Natural killer cell (primary cell): ENCODE results near the gene CNIH1. TPM values are rescaled to one million over a fixed set of nuclear protein-coding genes. Genes with fewer than 3 reads are reported as not detected.

ENCODE experiments used
- ATAC-seq, 3 donors: fragments of 150-1000 bp in 2 of 3; fragments of 200-7000 bp in 1 of 3; cut with Tn5 transposase; 1 replicate in 1 of 3; 2 replicates in 2 of 3; pipeline ENCODE4 v1.10.0; 2021; ENCODE audit warnings: mild to moderate bottlenecking in 2 of 3, moderate library complexity in 2 of 3
- DNase-seq, 2 donors: peaks; one replicate each; pipeline versions ENCODE4 v3.0.0 to v3.0.0-alpha.2; 2013 to 2021; ENCODE audit warnings: mixed read lengths in 1 of 2
- H3K27ac ChIP-seq: one replicate; pipeline ENCODE4 v1.5.1; 2013; ENCODE audit warnings: mild to moderate bottlenecking, low read length
- H3K27me3 ChIP-seq: one replicate; pipeline ENCODE4 v1.6.1; 2013; ENCODE audit warnings: low read length; ENCODE audit not compliant: control insufficient read depth, insufficient read depth
- H3K36me3 ChIP-seq: one replicate; pipeline ENCODE4 v1.6.1; 2013; ENCODE audit warnings: low read length; ENCODE audit not compliant: control insufficient read depth, insufficient read depth
- H3K4me1 ChIP-seq: one replicate; pipeline ENCODE4 v1.6.1; 2013; ENCODE audit warnings: low read length; ENCODE audit not compliant: control insufficient read depth, insufficient read depth
- H3K4me3 ChIP-seq: one replicate; pipeline ENCODE4 v1.5.1; 2013; ENCODE audit warnings: low read length
- H3K9me3 ChIP-seq: one replicate; pipeline ENCODE4 v1.6.1; 2013; ENCODE audit warnings: low read length; ENCODE audit not compliant: control insufficient read depth, insufficient read depth
- H3K27ac Mint-ChIP-seq, 2 donors: one replicate each; pipeline ENCODE4 v1.8.0; 2022; ENCODE audit warnings: mild to moderate bottlenecking in 2 of 2, mixed read lengths in 2 of 2, moderate library complexity in 1 of 2
- H3K27me3 Mint-ChIP-seq, 2 donors: one replicate each; pipeline ENCODE4 v1.8.0; 2022; ENCODE audit warnings: low read depth in 2 of 2, mixed read lengths in 2 of 2
- H3K36me3 Mint-ChIP-seq: one replicate; pipeline ENCODE4 v1.8.0; 2022; ENCODE audit warnings: mixed read lengths
- H3K4me1 Mint-ChIP-seq, 2 donors: one replicate each; pipeline ENCODE4 v1.8.0; 2022; ENCODE audit warnings: mixed read lengths in 2 of 2
- H3K4me3 Mint-ChIP-seq: one replicate; pipeline ENCODE4 v1.8.0; 2022; ENCODE audit warnings: mild to moderate bottlenecking, moderate library complexity, mixed read lengths
- H3K9me3 Mint-ChIP-seq, 2 donors: one replicate each; pipeline ENCODE4 v1.8.0; 2022; ENCODE audit warnings: mixed read lengths in 2 of 2
- CTCF ChIP-seq: fragments of 200-600 bp; IDR thresholded peaks from one replicate; pipeline ENCODE4 v1.8.0; 2022; ENCODE audit warnings: antibody characterized with exemption
- WGBS: methylation state at CpG from one replicate; pipeline ENCODE4 v1.1.7; 2013; ENCODE audit warnings: missing lambda C conversion rate; ENCODE audit not compliant: insufficient coverage; 5-methylcytosine and 5-hydroxymethylcytosine counted together
- intact Hi-C: fragments of 100-400 bp; cut with micrococcal nuclease; formaldehyde crosslinking; loops from one replicate; pipeline ENCODE4 v1.14.2; 2022
- total RNA-seq, 4 donors: library from RNA; stranded (reverse); fragments of 120-200 nt in 1 of 4; gene quantifications; one replicate each; pipeline versions ENCODE4 v1.2.3 to v1.2.4, GENCODE V29; 2013 to 2022

CNIH1 gene
- total RNA-seq, 3 donors from 2014 or later (not counting 1 experiment from before 2014, with no cell fraction given), result 20.4 to 30.9 (median 25.7) TPM

- Histone ChIP-seq H3K27ac (no peak overlapping the region), H3K27me3 (no peaks in the 10 kb centered on the region), H3K36me3 (peaks cover 55% of the 10 kb centered on the region), H3K9me3 (no peaks in the 10 kb centered on the region), H3K4me1 (no peaks in the 10 kb centered on the region), H3K4me3 (no peak overlapping the region)
- H3K4me1 Mint-ChIP-seq, result peaks cover 9 to 11% of the 10 kb centered on the region in 2 donors
- H3K27me3 Mint-ChIP-seq, result no peaks in the 10 kb centered on the region
- ATAC-seq (no peak), DNase-seq (no peak)
- WGBS, result 94% methylated on average over 4 of the region's 4 CpGs
- peak overlapping the region in 1 of 2 donors; percentile 16 for H3K27ac Mint-ChIP-seq
- intact Hi-C loops, result no loop called here
- no peak for TF ChIP-seq CTCF
- no peak overlapping the region for H3K4me3 Mint-ChIP-seq
- no peaks in the 10 kb centered on the region for H3K36me3 Mint-ChIP-seq
- no peaks in the 10 kb centered on the region for H3K9me3 Mint-ChIP-seq
Observed at GRCh38 chr14:54475911-54476310, 34.7 kb upstream of the CNIH1 start.

GRCh38 chr14:54475187-54475899, 34.2 kb upstream of the CNIH1 start:
- H3K27ac Mint-ChIP-seq, result peak overlapping the region in 1 of 2 donors; percentile 16
- no peaks in the 10 kb centered on the region for H3K4me1 ChIP-seq
- no peak overlapping the region for H3K4me3 Mint-ChIP-seq
- no peaks in the 10 kb centered on the region for H3K27me3 ChIP-seq
- H3K9me3 ChIP-seq, result no peaks in the 10 kb centered on the region
- H3K4me1 Mint-ChIP-seq, result peaks cover 9 to 11% of the 10 kb centered on the region in 2 donors
- ATAC-seq, result no peak
- H3K36me3 ChIP-seq, result peaks cover 53% of the 10 kb centered on the region
- DNase-seq, result no peak
- WGBS, result 80% methylated on average over 3 of the region's 4 CpGs
- no peaks in the 10 kb centered on the region for H3K36me3 Mint-ChIP-seq
- H3K4me3 ChIP-seq, result no peak overlapping the region
- intact Hi-C loops, result no loop called here
- H3K9me3 Mint-ChIP-seq, result no peaks in the 10 kb centered on the region
- no peaks in the 10 kb centered on the region for H3K27me3 Mint-ChIP-seq
- TF ChIP-seq CTCF, result no peak
- H3K27ac ChIP-seq, result no peak overlapping the region

- TF ChIP-seq CTCF, result no peak
- H3K27ac ChIP-seq, result no peak overlapping the region
- Mint-ChIP-seq H3K27me3 (no peaks in the 10 kb centered on the region), H3K36me3 (no peaks in the 10 kb centered on the region), H3K9me3 (no peaks in the 10 kb centered on the region), H3K4me1 (peaks cover 9 to 11% of the 10 kb centered on the region in 2 donors), H3K27ac (no peak overlapping the region), H3K4me3 (no peak overlapping the region)
- H3K4me1 ChIP-seq, result no peaks in the 10 kb centered on the region
- 96% methylated on average over 1 of the region's 2 CpGs for WGBS
- peaks cover 44% of the 10 kb centered on the region for H3K36me3 ChIP-seq
- DNase-seq (no peak), ATAC-seq (no peak)
- no peaks in the 10 kb centered on the region for H3K9me3 ChIP-seq
- intact Hi-C loops, result no loop called here
- no peak overlapping the region for H3K4me3 ChIP-seq
- no peaks in the 10 kb centered on the region for H3K27me3 ChIP-seq
Observed at GRCh38 chr14:54474232-54474793, 33.1 kb upstream of the CNIH1 start.
